TTC549 (cell line): ENCODE data around the gene CGB5.
"Not testable (repeated sequence)": the region's sequence is repeated elsewhere in the genome, so short reads cannot be mapped to it uniquely, and the experiment has no call there.

ENCODE experiments used
- FAIRE-seq: peaks from 2 replicates; lab custom pipeline; 2012; peaks lifted over from hg19 to GRCh38; lab: Jason Lieb, UNC

CGB5 gene

DNA sequence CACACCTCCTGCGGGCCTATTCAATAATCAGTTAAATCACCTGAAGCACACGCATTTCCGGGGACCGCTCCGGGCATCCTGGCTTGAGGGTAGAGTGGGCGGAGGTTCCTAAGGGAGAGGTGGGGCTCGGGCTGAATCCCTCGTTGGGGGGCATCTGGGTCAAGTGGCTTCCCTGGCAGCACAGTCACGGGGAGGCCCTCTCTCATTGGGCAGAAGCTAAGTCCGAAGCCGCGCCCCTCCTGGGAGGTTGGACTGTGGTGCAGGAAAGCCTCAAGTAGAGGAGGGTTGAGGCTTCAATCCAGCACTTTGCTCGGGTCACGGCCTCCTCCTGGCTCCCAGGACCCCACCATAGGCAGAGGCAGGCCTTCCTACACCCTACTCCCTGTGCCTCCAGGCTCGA is at the start of gene CGB5:
TSS of gene CGB5 (plus strand) at position 301 of the 400 bp plus-strand sequence. CDS start 362 bp downstream, outside the sequence.
- FAIRE-seq = not testable (repeated sequence)

DNA sequence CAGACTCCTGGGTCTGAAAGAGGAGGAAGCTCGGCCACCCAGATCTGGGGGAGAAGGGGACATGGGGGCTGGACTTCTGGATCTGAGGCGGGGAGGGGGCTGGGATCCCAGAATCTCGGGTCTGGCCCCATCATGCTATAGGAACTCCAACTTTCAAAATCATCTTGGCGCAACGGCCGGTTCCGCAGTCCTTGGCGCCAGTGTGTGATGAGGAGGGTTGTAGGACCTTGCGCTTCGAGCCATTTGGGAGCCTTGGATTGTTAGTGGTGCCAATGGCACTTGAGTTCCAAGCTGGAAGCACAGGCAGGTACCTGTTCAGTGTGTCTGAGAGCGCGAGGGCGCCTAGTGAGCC is 49.6 kb upstream of the CGB5 start:
- FAIRE-seq = no peak

DNA sequence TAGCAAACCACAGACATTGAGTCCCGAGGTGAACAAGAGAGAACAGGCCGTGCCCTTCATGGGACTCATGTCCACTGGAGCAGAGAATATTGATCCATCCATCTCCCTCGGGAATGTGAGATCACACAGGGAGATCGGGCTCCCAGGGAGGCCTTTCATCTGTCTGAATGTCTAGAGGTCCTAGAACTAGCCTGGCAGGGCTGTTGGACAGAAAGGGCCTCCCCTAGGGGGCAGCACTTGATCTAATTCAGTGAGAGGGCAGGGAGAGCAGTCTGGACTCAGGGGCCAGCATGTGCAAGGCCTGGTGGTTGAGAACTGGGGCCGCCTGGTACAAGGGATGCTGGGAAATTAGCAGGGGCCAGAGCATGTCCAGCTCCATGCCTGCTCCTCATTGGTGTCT is 45.7 kb upstream of the CGB5 start:
- no peak for FAIRE-seq

DNA sequence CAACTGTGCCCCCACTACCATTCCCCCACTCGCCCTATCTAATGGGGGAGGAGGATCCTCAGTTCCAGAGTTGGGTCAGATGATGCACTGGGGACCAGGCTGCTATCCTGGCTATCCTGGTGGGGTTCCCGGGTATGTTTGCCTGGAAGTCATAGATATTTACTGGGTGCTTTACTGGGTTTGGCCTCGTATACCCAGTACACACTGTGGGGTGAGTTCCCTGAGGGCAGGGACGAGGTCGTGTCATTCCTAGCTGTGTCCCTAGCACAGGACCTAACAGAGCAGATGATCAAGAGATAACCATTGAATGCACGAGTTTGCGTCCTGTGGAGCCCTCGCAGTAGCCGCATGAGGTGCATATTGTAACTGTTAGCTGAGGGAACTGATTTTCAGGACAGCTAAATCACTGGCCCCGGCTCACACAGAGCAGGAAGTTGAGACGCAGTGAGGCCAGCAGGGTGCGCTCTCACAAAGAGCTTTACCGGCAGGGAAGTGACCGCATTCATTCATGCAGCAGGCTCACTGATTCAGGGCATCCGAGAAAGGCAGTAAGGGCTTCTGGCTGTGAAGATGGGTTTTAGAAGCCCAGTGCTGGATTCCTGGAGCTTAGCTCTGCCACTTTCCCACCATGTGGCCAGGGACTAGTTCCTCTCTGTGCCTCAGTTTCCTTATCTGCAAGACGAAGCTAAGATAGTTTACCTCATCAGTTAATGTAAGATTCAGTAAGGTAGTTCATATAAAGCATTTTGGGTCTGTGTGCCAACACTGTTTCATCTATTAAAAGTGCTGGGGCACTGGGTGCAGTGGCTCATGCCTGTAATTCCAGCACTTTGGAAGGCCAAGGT is 43.9 kb upstream of the CGB5 start:
- no peak for FAIRE-seq

DNA sequence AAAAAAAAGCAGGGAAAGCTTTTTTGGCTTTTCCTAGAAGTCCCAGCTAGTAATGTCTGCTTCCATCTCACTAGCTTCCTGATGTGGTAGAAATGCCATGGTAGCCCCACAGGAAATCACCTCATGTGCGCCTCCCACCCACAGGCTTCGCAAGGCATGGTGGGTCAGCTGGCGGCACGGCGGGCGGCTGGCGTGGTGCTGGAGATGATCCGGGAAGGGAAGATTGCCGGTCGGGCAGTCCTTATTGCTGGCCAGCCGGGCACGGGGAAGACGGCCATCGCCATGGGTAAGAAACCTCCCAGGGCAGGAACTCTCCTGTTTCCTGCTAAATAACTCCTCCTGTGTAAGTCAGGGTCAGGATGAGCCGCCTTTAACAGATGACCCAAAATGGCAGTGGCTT is 39.5 kb upstream of the CGB5 start:
- FAIRE-seq = no peak

DNA sequence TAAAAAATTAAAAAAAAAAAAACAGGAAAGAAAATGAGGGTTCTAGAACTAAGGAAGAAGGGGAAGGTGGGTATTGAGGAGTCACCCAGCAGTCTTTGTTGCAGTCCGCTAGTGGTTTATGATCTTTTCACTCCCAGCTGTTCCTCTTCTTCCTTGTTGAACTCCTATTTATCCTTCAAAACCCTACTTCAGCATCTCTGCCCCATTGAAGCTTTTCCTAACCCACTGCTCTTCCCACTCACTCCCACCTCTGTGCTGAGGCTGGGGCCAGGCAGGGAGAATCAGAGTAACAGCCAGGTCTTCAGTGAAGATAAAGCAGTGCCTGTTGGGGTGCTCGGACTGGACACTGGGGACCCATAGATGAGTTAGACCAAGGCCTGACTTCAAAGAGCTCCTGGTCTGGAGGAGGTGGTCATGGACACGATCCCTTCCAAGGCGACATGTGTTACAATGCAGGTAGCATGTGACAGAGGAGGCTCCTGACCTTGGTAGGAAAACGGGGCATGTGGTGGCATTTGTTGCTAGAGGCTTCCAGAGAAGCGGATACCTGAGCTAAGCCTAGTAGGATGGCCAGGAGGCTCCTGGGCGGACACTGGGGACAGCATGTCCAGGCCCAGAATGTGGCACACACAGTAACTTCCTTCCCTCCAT is 38.6 kb upstream of the CGB5 start:
- FAIRE-seq = no peak

DNA sequence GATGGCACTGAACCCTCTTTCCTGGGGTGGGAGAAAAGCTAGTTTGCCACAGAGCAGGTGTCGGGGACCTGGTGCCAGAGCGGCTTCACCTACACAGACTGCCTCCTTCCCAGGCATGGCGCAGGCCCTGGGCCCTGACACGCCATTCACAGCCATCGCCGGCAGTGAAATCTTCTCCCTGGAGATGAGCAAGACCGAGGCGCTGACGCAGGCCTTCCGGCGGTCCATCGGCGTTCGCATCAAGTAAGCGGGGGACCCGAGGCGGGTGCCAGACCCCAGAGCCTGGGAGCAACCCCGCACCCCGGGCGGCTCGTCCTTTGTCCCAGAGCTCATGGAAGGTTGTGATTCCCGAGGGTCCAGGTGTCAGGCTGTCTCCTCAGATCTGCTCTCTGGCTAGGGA is 36.7 kb upstream of the CGB5 start:
- FAIRE-seq = no peak

DNA sequence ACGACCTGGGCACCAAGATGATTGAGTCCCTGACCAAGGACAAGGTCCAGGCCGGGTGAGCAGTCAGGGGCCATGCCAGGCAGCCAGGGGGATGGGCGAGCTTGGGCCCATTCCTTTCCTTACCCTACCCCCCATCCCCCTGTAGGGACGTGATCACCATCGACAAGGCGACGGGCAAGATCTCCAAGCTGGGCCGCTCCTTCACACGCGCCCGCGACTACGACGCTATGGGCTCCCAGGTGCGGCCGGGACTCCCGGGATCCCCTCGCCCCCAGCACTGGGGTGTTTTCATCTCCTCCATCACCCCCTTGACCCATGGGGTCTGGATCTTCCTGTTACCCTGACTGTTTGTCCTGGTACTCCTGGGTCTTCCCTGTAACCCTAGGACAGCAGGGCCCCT is 33.8 kb upstream of the CGB5 start:
- no peak for FAIRE-seq

DNA sequence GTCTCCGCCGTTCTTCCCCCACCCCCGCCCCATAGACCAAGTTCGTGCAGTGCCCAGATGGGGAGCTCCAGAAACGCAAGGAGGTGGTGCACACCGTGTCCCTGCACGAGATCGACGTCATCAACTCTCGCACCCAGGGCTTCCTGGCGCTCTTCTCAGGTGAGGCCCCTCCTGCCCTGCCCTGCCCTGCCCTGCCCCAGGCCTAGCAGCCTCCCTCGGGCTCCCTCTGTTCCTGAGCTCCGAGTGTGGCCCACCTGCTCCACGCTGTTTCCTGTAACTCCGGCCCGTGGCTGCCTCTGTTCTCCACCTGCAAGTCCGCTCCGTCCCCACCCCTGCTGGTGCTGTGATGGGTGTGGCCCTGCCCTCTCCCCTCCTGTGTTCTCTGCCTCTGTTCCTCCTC is 33.2 kb upstream of the CGB5 start:
- no peak for FAIRE-seq

DNA sequence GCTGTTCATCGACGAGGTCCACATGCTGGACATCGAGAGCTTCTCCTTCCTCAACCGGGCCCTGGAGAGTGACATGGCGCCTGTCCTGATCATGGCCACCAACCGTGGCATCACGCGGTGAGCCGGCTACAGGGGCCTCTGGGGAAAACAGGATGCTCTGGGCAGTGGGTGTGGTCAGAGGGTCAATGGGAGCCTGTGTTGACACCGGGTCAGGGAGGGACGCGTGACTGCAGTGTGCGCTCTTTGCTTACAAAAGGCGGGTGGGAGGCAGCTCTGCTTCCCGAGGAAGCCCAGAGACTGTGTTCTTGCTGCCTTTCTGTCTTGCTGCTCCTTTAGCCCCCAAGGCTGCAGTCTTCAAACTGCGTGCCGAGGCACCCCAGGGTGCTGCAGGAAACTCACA is 32.5 kb upstream of the CGB5 start:
- no peak for FAIRE-seq

DNA sequence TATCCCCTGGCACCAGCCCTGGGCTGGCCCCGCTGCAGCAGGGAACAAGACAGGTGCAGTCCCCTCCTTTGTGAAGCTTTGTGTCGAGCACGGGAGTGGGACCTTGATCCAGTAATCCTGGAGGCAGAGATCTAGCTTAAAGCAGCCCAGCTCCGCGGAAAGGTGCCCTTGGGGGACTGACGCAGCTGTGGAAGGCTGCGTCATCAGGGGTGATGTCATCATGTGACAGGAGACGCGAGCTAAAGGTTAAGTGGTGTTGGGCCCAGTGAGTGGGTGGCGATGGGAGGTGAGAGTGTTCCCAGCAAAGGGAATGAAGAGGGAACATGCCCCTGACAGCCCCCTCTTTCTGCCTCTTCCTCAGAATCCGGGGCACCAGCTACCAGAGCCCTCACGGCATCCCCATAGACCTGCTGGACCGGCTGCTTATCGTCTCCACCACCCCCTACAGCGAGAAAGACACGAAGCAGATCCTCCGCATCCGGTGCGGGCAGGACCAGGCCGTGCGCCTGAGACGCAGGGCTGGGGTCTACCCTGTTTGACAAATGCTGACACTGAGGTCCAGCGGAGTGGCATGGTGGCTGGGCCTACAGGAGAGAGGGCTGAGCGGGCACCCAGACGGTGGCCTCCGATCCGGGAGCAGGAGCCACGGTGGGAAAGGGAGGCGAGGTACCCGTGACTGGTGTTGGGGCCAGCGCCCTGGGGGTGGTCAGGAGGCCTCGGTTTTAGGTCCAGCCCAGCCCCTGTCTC is 29.4 kb upstream of the CGB5 start:
- no peak for FAIRE-seq

DNA sequence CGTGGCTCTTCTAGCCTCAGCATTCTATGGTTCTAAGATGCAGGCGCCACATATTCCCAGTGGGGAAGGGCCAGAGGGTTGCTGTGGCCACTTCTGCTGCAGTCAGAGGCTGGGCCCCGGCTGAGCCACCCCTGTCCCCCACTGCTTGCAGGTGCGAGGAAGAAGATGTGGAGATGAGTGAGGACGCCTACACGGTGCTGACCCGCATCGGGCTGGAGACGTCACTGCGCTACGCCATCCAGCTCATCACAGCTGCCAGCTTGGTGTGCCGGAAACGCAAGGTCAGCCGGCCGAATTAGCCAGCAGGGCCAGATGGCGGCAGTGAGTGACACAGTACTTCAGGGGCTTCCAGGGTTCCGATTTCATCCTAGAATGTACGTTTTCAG is 28.8 kb upstream of the CGB5 start:
- no peak for FAIRE-seq

DNA sequence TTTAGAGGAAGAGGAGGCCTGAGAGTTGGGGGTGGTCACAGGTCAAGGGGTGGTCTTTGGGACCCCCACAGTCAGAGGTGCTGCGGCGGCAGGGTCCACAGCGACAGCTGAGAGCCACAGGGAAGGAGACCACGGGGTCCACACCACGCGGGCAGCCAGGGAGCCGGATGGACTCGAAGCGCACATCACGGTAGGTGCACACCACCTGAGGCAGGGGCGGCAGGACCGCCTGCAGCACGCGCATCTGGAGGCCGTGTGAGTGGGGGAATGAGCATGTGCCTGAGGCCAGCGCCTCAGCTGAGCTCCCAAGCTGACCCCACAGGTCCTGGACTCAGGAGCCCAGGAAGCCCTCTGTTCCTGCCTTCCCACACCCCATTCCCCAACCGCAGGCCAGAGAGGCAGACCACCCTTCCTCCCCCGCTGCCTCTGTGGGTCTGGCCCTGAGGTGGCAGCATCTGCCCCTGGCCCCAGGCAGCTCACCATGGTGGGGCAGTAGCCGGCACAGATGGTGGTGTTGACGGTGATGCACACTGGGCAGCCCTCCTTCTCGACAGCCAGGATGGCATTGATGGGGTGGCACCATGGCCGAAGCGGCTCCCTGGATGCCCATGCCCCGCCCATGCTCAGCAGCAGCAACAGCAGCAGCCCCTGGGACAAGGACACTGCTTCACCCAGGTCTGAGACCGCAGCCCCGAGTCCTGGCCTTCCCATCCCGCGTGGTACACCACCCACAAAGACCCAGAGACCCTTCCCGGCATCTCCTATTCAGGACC is 27.4 kb upstream of the CGB5 start:
- FAIRE-seq = no peak

DNA sequence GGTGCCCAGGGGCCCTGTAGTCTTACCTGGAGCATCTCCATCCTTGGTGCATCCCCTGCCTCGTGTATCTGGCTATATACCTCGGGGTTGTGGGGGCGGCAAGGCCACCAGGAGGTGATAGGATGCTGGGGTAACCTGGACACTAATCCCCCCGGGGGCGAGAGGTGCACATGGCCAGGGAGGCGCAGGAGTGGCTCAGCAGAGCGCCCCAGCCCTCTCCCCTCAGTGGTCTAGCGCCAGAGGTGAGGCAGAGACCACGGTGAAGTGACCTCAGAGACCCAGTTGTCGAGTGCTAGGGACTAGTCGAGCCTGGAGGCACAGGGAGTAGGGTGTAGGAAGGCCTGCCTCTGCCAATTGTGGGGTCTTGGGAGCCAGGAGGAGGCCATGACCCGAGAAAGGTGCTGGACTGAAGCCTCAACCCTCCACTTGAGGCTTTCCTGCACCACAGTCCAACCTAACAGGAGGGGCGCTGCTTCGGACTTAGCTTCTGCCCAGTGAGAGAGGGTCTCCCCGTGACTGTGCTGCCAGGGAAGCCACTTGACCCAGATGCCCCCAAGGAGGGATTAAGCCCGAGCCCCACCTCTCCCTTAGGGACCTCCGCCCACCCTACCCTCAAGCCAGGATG is 26.5 kb upstream of the CGB5 start, which contains the start of gene LHB:
TSS of gene LHB (minus strand) at position 51 of the 625 bp plus-strand sequence. CDS start at position 41, 10 bp downstream.
- FAIRE-seq = no peak

DNA sequence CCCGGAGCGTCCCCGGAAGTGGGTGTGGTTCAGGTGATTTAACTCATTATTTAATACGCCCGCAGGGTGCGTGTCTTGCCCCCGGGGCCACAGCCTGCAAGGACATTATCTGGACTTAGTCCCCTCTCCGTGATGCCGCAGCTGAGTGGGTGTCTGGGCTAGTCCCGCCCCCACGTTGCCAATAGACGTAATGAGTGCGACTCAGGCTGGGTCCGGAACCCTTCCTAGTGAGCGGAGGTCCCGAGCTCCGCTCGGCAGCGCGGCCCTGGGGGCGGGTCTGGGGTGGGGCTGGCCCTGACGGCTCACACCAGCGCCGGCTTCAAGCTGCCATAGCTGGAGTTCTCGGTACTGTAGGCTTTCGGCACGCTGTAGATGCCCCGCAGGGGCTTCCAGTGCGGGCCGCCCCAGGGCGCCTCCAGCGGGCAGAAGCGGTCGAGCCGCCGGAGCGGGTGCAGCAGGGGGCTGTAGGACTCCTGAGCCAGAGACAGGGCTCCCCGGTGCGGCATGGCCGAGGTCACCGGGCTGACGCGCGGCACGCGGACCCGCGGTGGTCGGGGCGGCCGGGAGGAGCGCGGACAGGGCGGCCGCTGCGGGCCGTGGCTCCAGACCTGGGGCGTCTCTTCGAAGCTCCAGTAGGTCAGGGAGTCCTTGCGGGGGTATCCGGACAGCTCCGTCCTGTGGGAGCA is 25.8 kb upstream of the CGB5 start:
- no peak for FAIRE-seq

DNA sequence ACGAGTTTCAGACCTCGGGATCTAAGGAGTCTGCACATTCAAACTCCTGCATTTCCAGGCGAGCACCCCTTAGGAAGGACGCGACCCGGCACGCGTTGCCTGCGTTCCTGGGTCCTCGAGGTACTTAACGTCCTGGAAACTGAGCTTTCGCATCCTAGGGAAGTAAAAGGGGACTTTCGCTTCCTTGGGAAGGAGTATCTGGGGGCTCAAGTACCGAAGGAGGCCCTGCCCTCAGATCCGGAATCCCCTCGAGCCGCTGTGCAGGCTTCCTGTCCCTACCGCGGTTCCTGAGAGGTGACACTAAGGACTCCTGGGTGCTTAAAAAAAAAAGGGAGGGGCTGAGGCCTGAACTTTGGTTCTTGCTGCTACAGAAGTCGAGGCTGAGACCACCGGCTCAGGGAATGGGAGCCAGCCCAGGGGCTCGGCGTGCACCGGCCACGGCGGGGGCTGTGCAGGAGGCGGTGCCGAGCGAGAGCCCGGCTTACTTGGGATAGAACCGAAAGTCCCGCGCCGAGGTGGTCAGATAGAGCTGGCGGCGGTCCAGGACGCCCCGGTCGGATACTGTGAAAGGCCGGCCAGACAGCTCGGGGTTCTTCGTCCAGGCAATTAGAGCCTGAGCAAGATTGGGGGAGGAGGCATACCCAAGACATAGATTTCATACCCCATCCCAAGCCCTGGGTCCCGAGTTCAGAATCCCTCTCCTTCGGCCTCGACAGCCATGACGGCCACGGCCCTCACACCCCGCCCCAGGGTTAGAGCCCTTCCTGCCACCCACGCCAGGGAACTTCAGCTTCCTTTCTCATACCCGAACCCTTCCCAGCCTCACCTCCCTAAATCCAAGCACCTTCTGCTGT is 25.0 kb upstream of the CGB5 start:
- FAIRE-seq = not testable (repeated sequence)

DNA sequence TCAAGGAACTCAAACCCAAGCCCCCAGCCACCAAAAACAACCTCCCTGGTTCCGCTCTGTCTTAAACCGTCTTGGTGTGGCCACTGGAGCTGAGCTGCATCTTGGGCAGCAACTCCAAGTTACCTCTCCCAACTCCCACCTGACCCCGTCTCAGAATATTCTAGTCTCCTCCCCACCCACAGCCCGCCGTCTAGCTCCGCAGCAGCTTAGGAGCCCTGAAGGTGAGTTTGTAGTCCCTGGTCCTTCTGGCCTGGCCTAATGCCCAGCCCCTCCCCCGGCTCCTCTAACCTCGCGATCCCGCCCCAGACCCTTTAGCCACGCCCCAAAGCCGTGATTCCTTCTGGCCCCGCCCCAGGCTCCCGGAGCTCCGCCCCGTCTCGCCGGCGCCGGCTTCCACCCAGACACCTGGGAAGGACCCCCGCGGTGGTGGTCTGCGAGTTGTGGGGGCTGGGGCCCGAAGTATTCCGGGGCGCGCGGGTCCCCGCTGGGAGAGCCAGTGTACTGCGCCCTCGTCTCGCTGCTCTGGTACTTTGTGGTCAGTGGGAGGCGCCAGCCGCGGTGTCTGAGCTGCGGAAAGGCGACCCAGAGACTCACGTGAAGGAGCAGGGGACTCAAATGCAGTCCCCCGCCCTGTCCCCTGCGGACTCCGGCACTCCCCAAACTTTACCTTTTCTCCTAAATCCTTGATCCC is 24.3 kb upstream of the CGB5 start:
- no peak for FAIRE-seq

DNA sequence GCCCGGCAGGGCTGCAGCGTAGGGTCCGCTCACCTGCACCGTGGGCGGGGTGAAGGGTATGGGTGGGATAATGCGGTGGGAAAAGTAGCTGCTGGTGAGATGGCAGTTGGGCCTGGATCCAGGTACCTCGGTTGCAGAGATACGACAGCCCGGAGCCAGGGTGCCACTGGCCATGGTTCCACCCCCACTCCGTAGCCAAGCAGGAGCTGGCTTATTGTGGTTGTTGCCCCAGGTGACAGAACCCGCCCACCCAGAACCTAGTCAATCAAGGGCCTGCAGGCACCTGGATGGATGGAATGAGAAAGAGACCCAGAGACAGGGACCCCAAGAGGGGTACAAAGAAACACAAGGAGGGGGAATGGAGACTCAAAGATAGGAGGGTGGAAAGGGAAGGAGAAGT is 23.3 kb upstream of the CGB5 start:
- no peak for FAIRE-seq
